Esophagus squamous epithelium (tissue), 5 donors: ENCODE data around the gene SEMA4C. TPM values are rescaled to one million over a fixed set of nuclear protein-coding genes. Genes with fewer than 3 reads are reported as not detected.

ENCODE experiments used
- DNase-seq: peaks from one replicate; lab custom pipeline; 2025; lab: John Stamatoyannopoulos, UW
- H3K27ac ChIP-seq, 4 donors: fragments of 200-600 bp; sonication (generic); one replicate each; pipeline ENCODE4 v1.5.1; 2016 to 2019; ENCODE audit warnings: mild to moderate bottlenecking in 1 of 4
- H3K27me3 ChIP-seq, 4 donors: fragments of 200-600 bp; sonication (generic); 1 replicate in 3 of 4; 2 replicates in 1 of 4; pipeline versions ENCODE4 v1.5.1 to v1.6.0; 2017 to 2021; ENCODE audit warnings: antibody characterized with exemption in 1 of 4
- H3K36me3 ChIP-seq, 3 donors: fragments of 200-600 bp; sonication (generic); one replicate each; pipeline ENCODE4 v1.5.1; 2016 to 2019
- H3K4me1 ChIP-seq, 3 donors: fragments of 200-600 bp; sonication (generic); one replicate each; pipeline ENCODE4 v1.5.1; 2017 to 2019
- H3K4me3 ChIP-seq, 4 donors: fragments of 200-600 bp; sonication (generic); 1 replicate in 3 of 4; 2 replicates in 1 of 4; pipeline ENCODE4 v1.5.1; 2016 to 2019; ENCODE audit warnings: mild to moderate bottlenecking in 2 of 4, moderate library complexity in 1 of 4
- H3K9me3 ChIP-seq, 3 donors: fragments of 200-600 bp; sonication (generic); one replicate each; pipeline ENCODE4 v1.5.1; 2016 to 2019
- CTCF ChIP-seq, 6 experiments: fragments of 450-650 bp in 4 of 6; fragments of 200-600 bp in 2 of 6; sonication (generic) in 2 of 6; IDR thresholded peaks; one replicate each; pipeline ENCODE4 v1.5.1; 2016 to 2019; ENCODE audit warnings: antibody characterized with exemption in 6 of 6, mild to moderate bottlenecking in 4 of 6, moderate library complexity in 4 of 6
- POLR2A ChIP-seq, 4 donors: fragments of 450-650 bp; IDR thresholded peaks; one replicate each; pipeline ENCODE4 v1.6.1; 2017; ENCODE audit warnings: antibody characterized with exemption in 4 of 4, mild to moderate bottlenecking in 4 of 4, moderate library complexity in 3 of 4
- WGBS, 2 donors: methylation state at CpG; one replicate each; pipeline ENCODE4 v1.1.5; 2018; 5-methylcytosine and 5-hydroxymethylcytosine counted together
- intact Hi-C: fragments of 100-400 bp; cut with DNase I; formaldehyde crosslinking; loops from one replicate; pipeline ENCODE4 v1.15.0; 2022
- total RNA-seq, 4 donors: library from RNA; depleted of rRNA; stranded (reverse); fragments of >200 nt; gene quantifications; one replicate each; pipeline ENCODE4 v1.1.0, GENCODE V29; 2016
- donor health status: DM: yes; HTN: yes; CAD: no.

SEMA4C gene
- total RNA-seq, 4 donors from 2014 or later, result 7.4 to 23.8 (median 12.8) TPM

DNA sequence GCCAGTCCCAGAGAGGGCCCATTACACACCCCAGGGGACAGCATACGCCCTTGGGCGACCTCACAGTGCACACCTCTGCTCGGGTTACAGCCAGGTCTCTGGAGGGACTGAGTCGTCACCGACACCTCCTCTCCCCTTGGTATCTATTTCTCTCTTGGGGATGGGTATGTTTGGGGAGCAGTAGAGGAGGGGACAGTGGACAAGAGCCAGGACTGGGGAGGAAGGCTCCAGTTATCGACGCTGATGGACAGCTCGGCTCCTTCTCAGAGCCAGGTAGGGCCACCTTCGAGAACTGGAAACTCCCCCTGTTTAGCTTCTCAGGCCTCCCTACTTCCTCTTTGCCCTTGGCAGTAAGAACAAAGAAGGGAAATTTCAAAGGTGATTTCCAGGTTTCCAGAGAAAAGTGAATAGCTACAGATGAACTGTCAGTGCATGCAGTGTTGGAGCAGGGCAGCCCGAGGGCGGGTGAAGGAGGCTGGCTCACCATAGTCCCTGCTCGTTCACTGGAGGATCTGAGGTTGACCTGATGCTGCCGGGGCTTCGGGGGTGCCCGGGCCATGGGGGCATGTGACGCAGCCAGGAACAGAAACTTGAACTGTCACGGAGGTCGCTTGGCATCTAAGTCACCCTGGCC, 4.4 kb upstream of the SEMA4C start:
- TF ChIP-seq CTCF (IDR thresholded peaks at IDR 0.05) (no peak), POLR2A (IDR thresholded peaks at IDR 0.05) (no peak)
- H3K36me3 ChIP-seq, result no peaks in the 10 kb centered on the region
- 17 to 25% methylated on average over 9 to 13 of the region's 18 CpGs for WGBS, 2 donors
- no peaks in the 10 kb centered on the region for H3K27me3 ChIP-seq
- intact Hi-C loops, result no loop called here
- no peaks in the 10 kb centered on the region for H3K9me3 ChIP-seq
- peaks cover 37 to 79% (median 57%) of the 10 kb centered on the region in 3 donors for H3K4me1 ChIP-seq
- H3K4me3 ChIP-seq, result no peak overlapping the region
- no peak for DNase-seq
- peak overlapping the region; percentile 56 to 74 (median 71) for H3K27ac ChIP-seq

DNA sequence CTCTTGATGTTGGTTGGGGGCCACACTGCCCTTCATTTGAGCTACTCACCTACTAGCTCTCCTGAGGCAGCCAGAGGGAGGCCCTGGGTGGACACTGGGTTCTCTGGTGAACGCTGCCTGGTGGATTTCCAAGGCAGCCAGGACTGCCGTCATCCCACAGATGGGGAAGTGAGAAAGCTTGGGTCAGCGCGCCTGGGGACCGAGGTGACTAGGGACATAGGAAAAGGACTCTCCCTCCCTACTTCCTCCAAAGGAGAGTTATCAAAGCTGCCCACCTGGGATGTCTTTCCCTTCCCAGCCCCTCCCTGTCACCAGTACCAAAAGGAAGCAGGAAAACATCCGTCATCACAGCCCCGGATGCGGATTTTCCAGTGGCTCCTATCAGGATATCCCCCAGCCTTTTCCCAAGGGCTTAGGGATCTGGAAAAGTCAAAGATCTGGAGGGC, 3.8 kb upstream of the SEMA4C start:
- Histone ChIP-seq H3K4me1 (peaks cover 37 to 80% (median 57%) of the 10 kb centered on the region in 3 donors), H3K27me3 (no peaks in the 10 kb centered on the region), H3K27ac (peak overlapping the region; percentile 56 to 74 (median 71)), H3K4me3 (no peak overlapping the region), H3K36me3 (no peaks in the 10 kb centered on the region), H3K9me3 (no peaks in the 10 kb centered on the region)
- DNase-seq, result no peak
- TF ChIP-seq POLR2A (IDR thresholded peaks at IDR 0.05) (no peak), CTCF (IDR thresholded peaks at IDR 0.05) (no peak)
- WGBS, 2 donors, result 34 to 49% methylated on average over 8 of the region's 8 CpGs
- intact Hi-C loops, result no loop called here

DNA sequence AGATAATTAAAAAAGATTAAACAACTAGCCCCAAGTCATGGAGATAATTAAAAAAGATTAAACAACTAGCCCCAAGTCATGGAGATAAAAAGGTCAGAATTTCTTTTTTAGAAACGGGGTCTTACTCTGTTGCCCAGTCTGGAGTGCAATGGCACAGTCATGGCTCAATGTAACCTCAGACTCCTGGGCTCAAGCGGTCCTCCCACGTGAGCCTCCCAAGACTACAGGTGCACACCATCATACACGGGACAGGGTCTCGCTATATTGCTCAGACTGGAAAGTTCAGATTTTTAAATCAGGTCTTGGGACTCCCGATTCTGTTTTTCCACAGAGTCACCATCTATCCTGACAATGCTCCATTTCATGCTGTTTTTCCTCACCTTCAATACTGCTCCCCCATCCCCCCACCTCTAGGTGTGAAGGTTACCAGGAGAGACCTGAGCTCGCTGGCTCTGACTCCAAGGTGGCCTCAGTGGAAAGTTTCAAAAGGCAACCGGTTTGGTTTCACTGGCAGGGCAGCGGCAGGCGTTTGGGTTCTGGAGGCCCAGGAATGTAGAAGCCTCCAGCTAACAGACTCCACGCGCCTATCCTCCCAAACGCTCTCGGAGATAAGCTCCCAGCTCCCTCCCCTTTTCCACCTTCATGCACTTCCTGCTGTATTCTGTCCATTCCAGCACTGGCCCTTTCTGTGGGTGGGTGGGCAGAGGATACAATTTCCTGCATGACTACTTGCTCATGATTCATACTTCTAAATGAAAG, 2.9 kb upstream of the SEMA4C start:
- H3K36me3 ChIP-seq, result no peaks in the 10 kb centered on the region
- peaks cover 38 to 80% (median 54%) of the 10 kb centered on the region in 3 donors for H3K4me1 ChIP-seq
- no peak overlapping the region for H3K4me3 ChIP-seq
- DNase-seq, result no peak
- H3K27me3 ChIP-seq, result no peaks in the 10 kb centered on the region
- H3K27ac ChIP-seq, result peak overlapping the region; percentile 56 to 74 (median 71)
- no peak for TF ChIP-seq CTCF (IDR thresholded peaks at IDR 0.05)
- TF ChIP-seq POLR2A (IDR thresholded peaks at IDR 0.05), result no peak
- intact Hi-C loops, result no loop called here
- H3K9me3 ChIP-seq, result no peaks in the 10 kb centered on the region
- 47 to 59% methylated on average over 14 of the region's 14 CpGs for WGBS, 2 donors

DNA sequence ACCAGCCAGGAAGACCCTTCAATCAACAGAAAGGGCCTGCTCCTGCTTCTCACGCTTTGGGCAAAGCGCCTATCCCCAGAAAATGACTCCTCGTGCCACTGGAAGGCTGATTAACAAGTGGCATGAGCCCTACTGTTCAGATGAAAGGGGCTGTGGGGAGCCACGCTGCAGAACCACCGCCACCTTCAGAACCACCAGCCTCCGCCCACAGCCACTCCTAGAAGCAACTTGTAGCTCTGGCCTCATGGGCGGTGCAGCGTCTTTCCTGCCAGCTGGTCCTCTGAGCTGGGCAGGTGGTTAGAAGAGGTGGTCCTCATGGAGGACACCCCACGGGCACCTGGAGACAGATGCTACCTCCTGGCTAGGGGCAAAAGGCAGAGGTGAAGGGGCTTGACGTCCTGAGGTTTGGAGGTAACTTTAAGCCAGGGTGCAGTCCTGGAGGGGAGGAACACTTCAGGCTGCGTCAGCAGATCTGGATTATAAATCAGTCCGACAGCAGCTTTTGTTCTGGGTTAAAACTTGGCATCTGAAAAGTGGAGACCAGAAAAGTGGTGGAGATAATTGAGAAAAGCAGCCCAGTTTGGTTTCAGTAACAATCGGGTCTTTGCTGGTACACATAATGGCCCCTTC, 861 bp upstream of the SEMA4C start:
- Histone ChIP-seq H3K27ac (peak overlapping the region; percentile 95 to 100 (median 97)), H3K4me1 (peaks cover 49 to 90% (median 70%) of the 10 kb centered on the region in 3 donors), H3K4me3 (peak overlapping the region; percentile 65 to 94 (median 78)), H3K9me3 (no peaks in the 10 kb centered on the region), H3K36me3 (peaks cover 0 to 19% (median 5%) of the 10 kb centered on the region in 3 donors), H3K27me3 (no peaks in the 10 kb centered on the region)
- WGBS, 2 donors, result 5 to 6% methylated on average over 7 to 10 of the region's 13 CpGs
- intact Hi-C loops, result no loop called here
- DNase-seq, result no peak
- TF ChIP-seq CTCF (IDR thresholded peaks at IDR 0.05) (no peak), POLR2A (IDR thresholded peaks at IDR 0.05) (peak in 2 of 4 donors; percentile 29 to 46)
